AG04450 (cell line): ENCODE results near the gene SELENOF. TPM values are rescaled to one million over a fixed set of nuclear protein-coding genes. Genes with fewer than 3 reads are reported as not detected.

Source experiments
- CTCF ChIA-PET: fragments of 300-600, 350-600 bp; formaldehyde crosslinking; extraction: SDS; loops from one replicate; lab custom pipeline; 2022; ENCODE audit warnings: antibody characterized with exemption, inconsistent platforms; lab: Charles Lee
- POLR2A ChIA-PET: fragments of 350-600 bp; formaldehyde crosslinking; extraction: SDS; loops from one replicate; lab custom pipeline; 2021; ENCODE audit warnings: antibody characterized with exemption, inconsistent platforms; lab: Yijun Ruan, JAX
- DNase-seq: peaks from one replicate; pipeline ENCODE4 v3.0.0-alpha.2; 2011; ENCODE audit warnings: low read depth, low spot score
- H3K27ac ChIP-seq: one replicate; pipeline ENCODE4 v1.5.1; 2012; ENCODE audit warnings: low read depth, low read length, control low read depth
- H3K27me3 ChIP-seq: one replicate; pipeline ENCODE4 v1.6.0; 2012; ENCODE audit warnings: low read length; ENCODE audit not compliant: control insufficient read depth, insufficient read depth
- H3K4me3 ChIP-seq: 2 replicates; pipeline ENCODE4 v1.5.1; 2011; ENCODE audit warnings: mild to moderate bottlenecking, low read depth, low read length, control low read depth
- H3K9me3 ChIP-seq: 2 replicates; pipeline ENCODE4 v1.5.1; 2012; ENCODE audit warnings: low read length; ENCODE audit not compliant: control insufficient read depth, insufficient read depth
- polyA plus RNA-seq: library from polyadenylated mRNA; depleted of rRNA; stranded (reverse); fragments of >200 nt; gene quantifications from 2 replicates; pipeline ENCODE4 v1.2.3, GENCODE V29; 2011
- TF ChIP-seq, protein P1 (sequence below): IDR thresholded peaks from 2 replicates; pipeline ENCODE4 v1.5.1; 2011; ENCODE audit warnings: low read depth, low read length, control low read depth, inconsistent platforms

SELENOF gene
- polyA plus RNA-seq, 1 experiment = 358 TPM

DNA sequence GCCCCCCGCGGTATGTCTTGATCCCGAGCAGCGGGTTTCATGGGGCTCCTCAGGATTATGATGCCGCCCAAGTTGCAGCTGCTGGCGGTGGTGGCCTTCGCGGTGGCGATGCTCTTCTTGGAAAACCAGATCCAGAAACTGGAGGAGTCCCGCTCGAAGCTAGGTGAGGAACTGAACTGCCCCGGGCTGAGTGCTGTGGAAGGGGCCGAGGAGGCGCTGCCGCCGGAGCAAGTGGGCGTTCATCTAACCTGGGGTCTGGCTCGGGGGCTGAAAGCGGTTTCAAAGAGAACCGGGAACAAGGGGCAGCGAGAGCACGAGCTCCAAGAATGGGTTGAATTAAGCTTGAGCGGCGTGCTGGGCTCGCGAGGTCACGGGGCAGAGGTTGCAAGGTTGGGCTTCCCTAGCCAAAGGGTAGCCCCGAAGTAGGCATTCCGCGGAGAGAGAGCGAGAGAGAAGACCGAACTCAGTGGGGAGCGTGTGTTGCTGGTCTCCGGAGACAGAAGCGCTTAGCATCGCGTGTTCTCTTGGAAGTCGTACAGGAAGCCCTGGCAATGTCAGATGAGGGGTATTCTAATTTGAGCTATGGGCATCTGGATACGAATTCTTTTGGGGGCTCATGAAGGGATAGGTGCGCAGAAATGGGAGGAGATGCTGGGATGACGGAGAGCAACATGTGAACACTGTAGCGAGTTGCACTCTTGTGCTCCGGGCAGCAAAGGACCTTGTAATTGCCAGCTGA, 1.2 kb upstream of the SELENOF start:
- ChIA-PET POLR2A (interaction anchor here (0.5 kb wide), 1 partner anchor 419 kb away, joined by 3 read pairs; no protein-coding TSS in a partner anchor), CTCF (interaction anchor here (0.7 to 2.8 kb wide), 5 partner anchors 25 to 197 kb away, joined by 3 to 13 read pairs (median 10); no protein-coding TSS in a partner anchor)
- Histone ChIP-seq H3K9me3 (no peaks in the 10 kb centered on the region; the same call in 1 of the 2 replicates), H3K27me3 (no peaks in the 10 kb centered on the region), H3K4me3 (peak overlapping the region; percentile 91), H3K27ac (peak overlapping the region; percentile 58)
- TF ChIP-seq, protein P1, sequence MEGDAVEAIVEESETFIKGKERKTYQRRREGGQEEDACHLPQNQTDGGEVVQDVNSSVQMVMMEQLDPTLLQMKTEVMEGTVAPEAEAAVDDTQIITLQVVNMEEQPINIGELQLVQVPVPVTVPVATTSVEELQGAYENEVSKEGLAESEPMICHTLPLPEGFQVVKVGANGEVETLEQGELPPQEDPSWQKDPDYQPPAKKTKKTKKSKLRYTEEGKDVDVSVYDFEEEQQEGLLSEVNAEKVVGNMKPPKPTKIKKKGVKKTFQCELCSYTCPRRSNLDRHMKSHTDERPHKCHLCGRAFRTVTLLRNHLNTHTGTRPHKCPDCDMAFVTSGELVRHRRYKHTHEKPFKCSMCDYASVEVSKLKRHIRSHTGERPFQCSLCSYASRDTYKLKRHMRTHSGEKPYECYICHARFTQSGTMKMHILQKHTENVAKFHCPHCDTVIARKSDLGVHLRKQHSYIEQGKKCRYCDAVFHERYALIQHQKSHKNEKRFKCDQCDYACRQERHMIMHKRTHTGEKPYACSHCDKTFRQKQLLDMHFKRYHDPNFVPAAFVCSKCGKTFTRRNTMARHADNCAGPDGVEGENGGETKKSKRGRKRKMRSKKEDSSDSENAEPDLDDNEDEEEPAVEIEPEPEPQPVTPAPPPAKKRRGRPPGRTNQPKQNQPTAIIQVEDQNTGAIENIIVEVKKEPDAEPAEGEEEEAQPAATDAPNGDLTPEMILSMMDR = no peak
- no peak for DNase-seq

DNA sequence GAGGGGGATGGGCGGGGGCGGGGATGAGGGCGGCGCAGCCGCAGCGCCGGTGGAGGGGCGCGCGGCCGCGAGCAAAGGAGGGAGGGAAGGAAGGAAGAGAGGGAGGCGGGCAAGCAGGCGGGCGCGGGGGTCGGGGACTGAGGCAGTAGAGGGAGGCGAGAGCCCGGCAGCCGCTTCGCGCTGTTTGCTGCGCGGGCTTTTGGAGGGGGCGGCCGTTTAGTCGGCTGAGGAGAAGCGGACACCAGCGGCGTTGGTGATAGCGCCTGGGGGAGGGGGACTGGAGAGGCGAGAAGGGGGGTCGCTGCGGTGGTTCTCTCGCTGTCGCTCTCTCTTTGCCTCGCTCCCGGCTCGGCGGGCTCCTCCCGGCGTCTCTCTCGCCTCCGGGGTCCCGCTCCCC, 673 bp upstream of the SELENOF start, which contains the start of gene HS2ST1:
Gene HS2ST1, plus strand, starts transcription at position 35 of the 397 bp plus-strand sequence.
- TF ChIP-seq, protein P1 = no peak
- ChIA-PET POLR2A (interaction anchor here (0.7 to 1.3 kb wide), 6 partner anchors 13 to 980 kb away, joined by 3 to 7 read pairs (median 4); partner anchors contain the start of gene SH3GLB1), CTCF (interaction anchor here (0.8 to 2.8 kb wide), 8 partner anchors 11 to 210 kb away, joined by 3 to 13 read pairs (median 6); partner anchors contain the start of gene SH3GLB1)
- peak within 1 kb of the TSS; percentile 100 for H3K4me3 ChIP-seq
- peak within 1 kb of the TSS; percentile 86 for H3K27ac ChIP-seq
- H3K9me3 ChIP-seq = no peaks in the 10 kb centered on the region; the same call in 1 of the 2 replicates
- DNase-seq = no peak
- H3K27me3 ChIP-seq = no peaks in the 10 kb centered on the region

DNA sequence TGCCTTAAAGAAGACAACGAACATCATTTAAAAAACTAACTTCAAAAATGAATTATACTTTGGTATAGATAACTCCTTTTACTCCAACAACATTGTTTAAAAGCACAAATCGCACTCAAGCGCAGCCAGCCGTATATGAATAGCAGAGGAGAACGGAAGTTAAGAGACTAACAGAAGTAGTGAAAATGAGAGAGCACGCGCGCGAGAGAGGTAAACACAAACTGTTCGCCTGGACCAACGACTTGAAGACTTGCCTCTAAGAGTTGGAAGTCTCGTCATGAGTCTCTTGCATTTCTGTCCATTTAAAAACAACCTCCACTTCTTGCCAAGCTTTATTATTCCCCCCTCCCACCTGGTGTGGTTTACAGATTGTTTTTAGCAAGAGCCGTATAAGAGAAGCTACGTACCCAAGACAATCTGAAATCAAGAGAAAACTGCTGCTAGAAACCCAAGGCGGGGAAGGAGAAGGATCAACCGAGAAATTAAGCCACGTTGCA, 479 bp downstream of the SELENOF start:
- TF ChIP-seq, protein P1 = no peak
- Histone ChIP-seq H3K4me3 (peak overlapping the region; percentile 100), H3K27ac (peak overlapping the region; percentile 86), H3K9me3 (no peaks in the 10 kb centered on the region; the same call in 1 of the 2 replicates), H3K27me3 (no peaks in the 10 kb centered on the region)
- POLR2A ChIA-PET = interaction anchor here (1.0 to 1.3 kb wide), 3 partner anchors 16 to 209 kb away, joined by 4 to 7 read pairs (median 6); partner anchors contain the start of gene SH3GLB1
- CTCF ChIA-PET = interaction anchor here (1.8 to 2.8 kb wide), 3 partner anchors 10 to 80 kb away, joined by 6 to 13 read pairs (median 8); no protein-coding TSS in a partner anchor
- DNase-seq = no peak

DNA sequence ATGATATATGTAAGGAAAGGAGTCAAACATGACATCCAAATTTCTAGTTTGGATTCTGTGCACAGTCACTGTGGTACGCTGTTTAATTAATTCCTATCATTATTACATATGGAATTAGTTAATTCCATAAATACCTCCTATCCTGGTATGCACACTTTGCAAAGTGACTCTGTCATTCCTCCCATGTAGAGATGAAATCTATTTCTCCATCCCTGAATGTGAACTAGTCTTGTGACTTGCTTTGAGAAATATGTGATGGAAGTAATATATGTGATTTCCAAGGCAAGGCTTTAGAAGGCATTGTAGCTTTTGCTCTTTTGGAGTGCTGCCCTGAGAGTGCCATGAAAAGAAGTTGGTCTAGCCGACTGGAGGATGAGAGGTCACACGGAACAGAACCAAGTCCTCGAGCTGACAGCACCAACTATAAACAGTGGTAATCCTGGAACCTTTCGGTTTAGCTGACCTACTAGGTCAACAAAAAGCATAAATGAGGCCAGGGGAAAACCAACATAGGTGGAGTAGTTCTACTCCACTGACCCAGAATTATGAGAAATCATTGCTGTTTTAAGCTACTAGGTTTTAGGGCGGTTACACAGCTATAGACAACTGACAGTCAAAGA, 1.5 kb downstream of the SELENOF start:
- Histone ChIP-seq H3K27me3 (no peaks in the 10 kb centered on the region), H3K9me3 (no peaks in the 10 kb centered on the region; the same call in 1 of the 2 replicates), H3K27ac (no peak overlapping the region), H3K4me3 (peak overlapping the region; percentile 100)
- ChIA-PET POLR2A (no interaction called here), CTCF (interaction anchor here (1.0 to 2.8 kb wide), 4 partner anchors 8 to 208 kb away, joined by 3 to 13 read pairs (median 8); partner anchors contain the start of gene SH3GLB1)
- DNase-seq = no peak
- TF ChIP-seq, protein P1 = no peak
